ENCODE data around the gene ATP8B3. TPM values are rescaled to one million over a fixed set of nuclear protein-coding genes. Genes with fewer than 3 reads are reported as not detected.

The ATP8B3 gene, protein sequence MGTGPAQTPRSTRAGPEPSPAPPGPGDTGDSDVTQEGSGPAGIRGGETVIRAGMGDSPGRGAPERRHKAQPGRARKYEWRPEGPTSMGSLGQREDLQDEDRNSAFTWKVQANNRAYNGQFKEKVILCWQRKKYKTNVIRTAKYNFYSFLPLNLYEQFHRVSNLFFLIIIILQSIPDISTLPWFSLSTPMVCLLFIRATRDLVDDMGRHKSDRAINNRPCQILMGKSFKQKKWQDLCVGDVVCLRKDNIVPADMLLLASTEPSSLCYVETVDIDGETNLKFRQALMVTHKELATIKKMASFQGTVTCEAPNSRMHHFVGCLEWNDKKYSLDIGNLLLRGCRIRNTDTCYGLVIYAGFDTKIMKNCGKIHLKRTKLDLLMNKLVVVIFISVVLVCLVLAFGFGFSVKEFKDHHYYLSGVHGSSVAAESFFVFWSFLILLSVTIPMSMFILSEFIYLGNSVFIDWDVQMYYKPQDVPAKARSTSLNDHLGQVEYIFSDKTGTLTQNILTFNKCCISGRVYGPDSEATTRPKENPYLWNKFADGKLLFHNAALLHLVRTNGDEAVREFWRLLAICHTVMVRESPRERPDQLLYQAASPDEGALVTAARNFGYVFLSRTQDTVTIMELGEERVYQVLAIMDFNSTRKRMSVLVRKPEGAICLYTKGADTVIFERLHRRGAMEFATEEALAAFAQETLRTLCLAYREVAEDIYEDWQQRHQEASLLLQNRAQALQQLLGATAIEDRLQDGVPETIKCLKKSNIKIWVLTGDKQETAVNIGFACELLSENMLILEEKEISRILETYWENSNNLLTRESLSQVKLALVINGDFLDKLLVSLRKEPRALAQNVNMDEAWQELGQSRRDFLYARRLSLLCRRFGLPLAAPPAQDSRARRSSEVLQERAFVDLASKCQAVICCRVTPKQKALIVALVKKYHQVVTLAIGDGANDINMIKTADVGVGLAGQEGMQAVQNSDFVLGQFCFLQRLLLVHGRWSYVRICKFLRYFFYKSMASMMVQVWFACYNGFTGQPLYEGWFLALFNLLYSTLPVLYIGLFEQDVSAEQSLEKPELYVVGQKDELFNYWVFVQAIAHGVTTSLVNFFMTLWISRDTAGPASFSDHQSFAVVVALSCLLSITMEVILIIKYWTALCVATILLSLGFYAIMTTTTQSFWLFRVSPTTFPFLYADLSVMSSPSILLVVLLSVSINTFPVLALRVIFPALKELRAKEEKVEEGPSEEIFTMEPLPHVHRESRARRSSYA (N-terminal part only)
- 1.9 TPM for total RNA-seq

DNA sequence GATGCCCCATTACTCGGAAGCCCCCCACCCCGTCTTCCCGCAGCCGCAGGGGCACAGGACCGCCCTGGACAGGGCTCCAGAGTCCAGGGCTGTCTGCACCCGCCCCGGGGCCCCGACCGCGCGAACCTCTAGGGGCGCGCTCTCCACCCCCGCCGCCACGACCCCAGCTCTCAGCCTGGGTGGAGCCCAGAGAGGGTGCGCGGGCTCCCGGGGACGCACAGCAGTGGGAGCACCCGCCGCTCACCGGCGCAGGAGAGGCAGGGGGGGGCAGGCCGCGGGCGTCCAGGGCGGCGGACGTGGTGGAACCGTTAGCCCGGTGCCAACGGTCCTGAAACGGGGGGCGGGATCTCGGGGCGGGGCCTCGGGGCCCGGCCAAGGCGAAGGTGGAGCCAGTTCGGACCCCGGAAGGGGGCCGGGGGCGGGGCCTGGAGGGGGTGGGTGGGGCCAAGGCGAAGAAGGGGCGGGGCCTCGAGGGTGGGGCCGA lies at the start of gene ATP8B3:
TSS of gene ATP8B3 (minus strand) at position 335 of the 484 bp plus-strand sequence. CDS start 540 bp downstream, outside the sequence.
- DNase-seq, result no peak

- no peak for DNase-seq
Observed at GRCh38 chr19:1861599-1862031, 49.5 kb upstream of the ATP8B3 start.

- no peak for DNase-seq
Observed at GRCh38 chr19:1860821-1861598, 48.9 kb upstream of the ATP8B3 start.

DNA sequence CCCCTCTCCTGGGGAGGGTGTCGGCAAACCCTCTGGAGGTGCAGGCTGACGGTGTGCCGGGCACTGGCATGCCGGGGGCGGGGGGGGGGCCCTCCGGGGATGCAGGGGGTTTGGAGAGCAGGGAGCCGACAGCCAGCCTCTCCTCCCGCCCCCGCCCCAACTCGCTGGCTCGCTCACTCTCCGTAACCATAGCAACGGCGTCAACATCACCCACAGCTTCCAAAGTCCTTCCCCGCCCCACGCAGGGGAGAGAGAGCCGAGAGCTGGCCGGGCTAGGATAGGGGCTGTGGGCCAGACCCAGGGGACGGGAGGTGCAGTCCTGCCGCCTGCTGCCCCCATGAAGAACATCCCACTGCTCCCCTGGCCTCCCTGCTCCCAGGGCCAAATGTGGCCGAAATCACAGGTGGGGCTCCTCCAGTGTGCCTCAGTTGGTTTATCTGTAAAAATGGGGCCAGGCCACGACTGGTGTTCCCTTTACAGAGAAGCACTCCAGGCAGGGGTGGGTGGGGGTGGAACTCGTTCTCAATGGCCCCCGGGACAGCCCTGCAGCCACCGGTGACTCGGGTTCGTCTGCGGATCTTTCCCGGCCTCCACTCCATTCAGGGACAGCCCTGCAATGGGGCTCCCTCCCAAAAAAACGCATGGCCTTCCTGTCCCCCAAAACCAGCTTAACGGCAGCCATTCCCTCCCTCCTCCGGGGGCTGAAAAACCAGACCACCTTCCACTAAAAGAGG lies 48.1 kb upstream of the ATP8B3 start:
- peak; percentile 95 for DNase-seq

- no peak for DNase-seq
Observed at GRCh38 chr19:1859331-1859781, 47.3 kb upstream of the ATP8B3 start.

- no peak for DNase-seq
Observed at GRCh38 chr19:1858412-1859081, 46.5 kb upstream of the ATP8B3 start.

GRCh38 chr19:1857648-1858326 lies 45.7 kb upstream of the ATP8B3 start:
- no peak for DNase-seq

- DNase-seq, result peak; percentile 87
Observed at GRCh38 chr19:1856698-1857603, 44.9 kb upstream of the ATP8B3 start.

GRCh38 chr19:1856345-1856697 lies 44.2 kb upstream of the ATP8B3 start:
- DNase-seq, result peak; percentile 73

- DNase-seq, result no peak
Observed at GRCh38 chr19:1855828-1856255, 43.8 kb upstream of the ATP8B3 start.

DNA sequence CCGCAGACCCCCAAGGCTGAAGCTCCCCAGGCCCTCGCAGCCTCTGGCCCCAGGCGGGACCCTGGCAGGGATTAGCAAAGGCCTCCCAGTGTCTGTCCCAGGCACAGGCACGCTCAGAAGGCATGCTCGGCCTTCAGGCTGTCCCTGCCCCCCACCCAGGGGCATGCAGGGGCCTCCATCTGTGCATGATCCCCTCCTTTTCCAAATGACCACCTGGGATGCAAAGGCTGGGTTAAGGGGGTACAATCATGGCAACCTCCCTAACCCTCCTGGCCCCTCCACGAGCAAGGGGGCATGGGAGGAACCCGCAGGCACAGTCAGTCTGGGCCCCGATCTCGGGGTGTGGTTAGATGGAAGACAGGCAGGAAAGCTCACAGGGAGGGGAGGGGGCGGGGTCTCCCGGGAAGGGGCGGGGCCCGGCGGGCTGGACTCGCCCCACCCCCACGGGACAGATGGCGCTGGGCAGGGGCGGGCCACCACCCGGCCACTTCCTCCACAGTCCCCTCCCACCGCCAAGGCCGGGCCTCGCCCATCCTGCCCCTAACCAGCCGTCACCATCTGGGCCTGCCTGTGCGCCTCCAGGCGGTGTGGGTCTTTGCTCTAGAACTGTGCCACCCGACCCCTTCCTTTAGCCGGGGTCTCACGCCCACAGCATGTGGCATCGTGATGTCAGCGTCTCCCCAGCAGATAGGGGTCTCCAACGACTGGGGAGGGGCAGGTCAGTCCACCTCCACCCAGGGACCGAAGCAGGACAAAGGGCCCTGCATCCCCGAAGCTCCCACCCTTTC lies 43.2 kb upstream of the ATP8B3 start:
- DNase-seq, result peak; percentile 97

DNA sequence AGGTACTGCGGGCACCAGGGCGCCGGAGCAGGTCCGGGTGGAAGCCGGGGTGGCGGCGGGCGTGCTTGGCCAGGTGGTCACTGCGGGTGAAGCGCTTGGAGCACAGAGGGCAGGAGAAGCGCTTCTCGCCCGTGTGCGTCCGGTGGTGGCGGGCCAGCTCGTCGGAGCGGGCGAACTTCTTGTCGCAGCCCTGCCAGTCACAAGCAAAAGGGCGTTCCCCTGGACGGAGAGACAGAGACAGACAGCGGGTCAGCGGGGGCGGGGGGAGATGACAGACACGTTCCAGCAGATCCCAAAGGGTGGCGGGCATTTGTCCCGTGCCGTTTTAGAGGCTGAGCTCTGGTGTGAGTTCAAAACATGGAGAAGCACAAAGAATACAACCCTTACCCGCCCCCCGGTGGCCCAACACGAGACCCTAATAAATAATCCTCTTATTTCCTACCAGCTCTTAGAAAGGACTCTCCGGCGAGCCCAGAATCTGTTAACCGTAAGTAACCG lies 42.5 kb upstream of the ATP8B3 start:
- DNase-seq, result peak; percentile 82

GRCh38 chr19:1854039-1854541 lies 42.0 kb upstream of the ATP8B3 start:
- no peak for DNase-seq

DNA sequence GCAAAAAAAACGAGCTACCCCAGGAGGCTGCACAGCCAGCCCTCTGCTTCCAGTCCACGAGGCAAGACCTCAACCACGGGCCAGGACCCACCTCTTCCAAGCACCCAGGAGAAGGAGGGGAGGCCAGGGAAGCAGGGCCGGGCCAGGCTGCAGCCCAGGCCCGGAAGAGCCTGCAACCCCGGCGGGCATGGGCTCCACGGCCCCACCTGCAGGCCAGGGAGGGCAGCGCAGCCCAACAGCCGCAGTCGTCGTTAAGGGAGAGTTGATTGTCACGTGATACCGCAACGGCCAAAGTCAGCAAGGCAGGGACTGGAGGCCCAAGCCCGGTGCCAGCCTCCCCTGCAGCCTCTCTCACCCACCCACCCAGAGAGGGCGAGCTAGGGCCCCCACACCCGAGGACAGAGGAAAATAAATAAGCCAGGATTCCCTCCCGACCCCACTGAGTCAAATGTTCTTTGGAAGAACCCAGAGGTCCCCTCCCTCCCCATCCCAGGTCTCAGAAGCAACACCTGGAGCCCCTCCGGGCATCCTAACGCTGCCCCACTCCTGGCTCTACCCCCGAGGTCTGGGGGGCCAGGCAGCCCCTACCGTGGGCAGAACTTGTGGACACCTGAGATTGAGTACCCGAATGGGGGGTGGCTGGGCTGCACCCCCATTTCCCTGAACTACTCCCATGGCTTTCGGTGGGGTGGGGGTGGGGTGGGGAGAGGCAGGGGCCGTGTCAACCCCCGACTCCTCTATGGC lies 41.4 kb upstream of the ATP8B3 start:
- DNase-seq, result peak; percentile 74

GRCh38 chr19:1852581-1853128 lies 40.6 kb upstream of the ATP8B3 start:
- no peak for DNase-seq

Data from tongue (tissue), 2 donors.